ENCODE data around the gene FAM168A.

Gene FAM168A

DNA sequence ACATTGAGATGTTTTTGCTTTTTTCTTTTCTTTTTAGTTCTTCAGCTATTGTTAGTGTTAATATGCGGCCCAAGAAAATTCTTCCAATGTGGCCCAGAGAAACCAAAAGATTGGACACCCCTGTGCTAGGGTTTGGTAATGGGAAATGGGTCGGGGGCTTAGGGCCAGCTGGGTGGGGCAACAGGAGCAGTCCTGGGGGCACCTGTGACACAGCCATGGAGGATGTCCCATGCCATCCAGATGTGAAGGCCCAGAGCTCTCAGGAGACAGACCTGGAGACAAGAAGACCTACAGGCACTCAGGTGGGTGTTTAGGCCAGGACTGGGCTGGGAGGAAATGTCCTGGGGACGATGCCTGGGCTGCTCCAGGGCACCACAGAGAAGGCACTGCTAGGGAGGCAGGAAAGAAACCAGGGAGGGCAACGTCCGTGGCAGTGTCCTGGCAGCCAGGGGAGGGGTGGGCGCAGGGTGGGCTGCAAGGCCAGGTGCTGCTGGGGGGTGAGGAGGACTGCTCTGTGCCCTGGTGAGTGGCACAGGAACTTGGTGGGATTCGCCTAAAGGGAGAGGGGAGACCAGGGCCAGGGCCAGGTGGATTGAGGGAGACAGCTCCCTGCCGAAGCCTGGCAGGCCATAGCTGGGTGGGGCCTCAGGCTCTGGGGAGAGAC lies 200.3 kb downstream of the FAM168A start:
- TF ChIP-seq Cebpa-rat (IDR thresholded peaks at IDR 0.05) = no peak
- Histone ChIP-seq H3K4me1 (peaks cover 33% of the 10 kb centered on the region), H4K20me1 (peaks cover 32% of the 10 kb centered on the region), H3K36me3 (peaks cover 86% of the 10 kb centered on the region), H3K27ac (no peak overlapping the region), H3K4me3 (no peak overlapping the region), H3K9ac (no peak overlapping the region), H3K4me2 (no peak overlapping the region), H3K9me3 (no peaks in the 10 kb centered on the region), H3K27me3 (no peaks in the 10 kb centered on the region)

DNA sequence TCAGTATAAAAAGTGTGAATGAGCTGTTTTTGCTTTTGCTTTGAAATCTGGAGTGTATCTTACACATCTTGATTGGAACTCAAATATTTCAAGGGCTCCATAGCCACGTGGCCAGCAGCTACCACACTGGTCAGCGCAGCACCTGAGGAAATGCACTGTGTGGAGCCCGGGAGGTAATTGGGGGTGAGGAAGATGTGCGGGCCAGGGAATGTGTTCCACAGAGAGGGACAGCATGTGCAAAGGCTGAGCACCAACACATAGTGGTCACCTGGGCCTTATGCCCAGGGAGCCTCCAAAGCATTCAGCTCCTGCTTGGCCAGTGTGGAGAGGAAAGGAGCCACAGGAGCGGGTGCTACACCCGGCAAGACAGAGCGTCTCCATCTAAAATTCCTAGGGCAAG lies 200.9 kb downstream of the FAM168A start:
- TF ChIP-seq Cebpa-rat (IDR thresholded peaks at IDR 0.05) = no peak
- H4K20me1 ChIP-seq = peaks cover 39% of the 10 kb centered on the region
- peaks cover 87% of the 10 kb centered on the region for H3K36me3 ChIP-seq
- H3K4me3 ChIP-seq = no peak overlapping the region
- H3K9ac ChIP-seq = no peak overlapping the region
- H3K4me2 ChIP-seq = no peak overlapping the region
- no peaks in the 10 kb centered on the region for H3K9me3 ChIP-seq
- H3K27ac ChIP-seq = no peak overlapping the region
- no peaks in the 10 kb centered on the region for H3K27me3 ChIP-seq
- peaks cover 39% of the 10 kb centered on the region for H3K4me1 ChIP-seq

DNA sequence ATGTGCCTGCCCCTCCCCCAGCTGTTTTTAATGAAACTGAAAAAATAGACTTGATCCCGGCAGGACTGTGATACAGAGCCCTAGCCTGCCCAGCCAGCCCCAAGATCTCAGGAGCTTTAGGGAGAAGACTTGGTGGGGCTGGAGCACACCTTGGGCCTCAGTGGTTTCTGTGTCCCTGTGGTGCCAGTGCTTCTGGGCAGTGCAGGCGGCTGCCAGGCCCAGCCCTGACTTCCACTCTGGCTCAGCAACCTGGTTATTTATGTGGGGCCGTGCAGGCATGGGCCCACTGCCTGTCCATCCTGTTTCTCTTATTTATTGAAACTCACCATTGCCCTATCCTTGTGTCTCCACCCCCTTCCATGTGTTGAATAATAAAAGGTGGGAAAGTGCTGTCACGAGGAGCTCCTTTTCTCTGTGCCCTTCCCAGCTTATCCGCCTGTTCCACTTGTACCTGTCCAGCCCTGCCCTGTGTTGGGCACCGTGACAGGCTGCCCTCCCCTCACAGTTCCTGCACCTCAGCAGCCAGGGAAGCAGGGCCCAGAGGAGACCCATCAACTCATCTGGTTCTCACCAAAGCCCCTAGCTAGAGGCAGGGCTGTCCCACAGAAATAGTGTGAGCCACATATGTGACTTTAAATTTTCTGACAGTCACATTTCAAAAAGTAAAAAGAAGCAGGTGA lies 201.5 kb downstream of the FAM168A start:
- H3K27me3 ChIP-seq = no peaks in the 10 kb centered on the region
- no peaks in the 10 kb centered on the region for H3K9me3 ChIP-seq
- H3K36me3 ChIP-seq = peaks cover 87% of the 10 kb centered on the region
- H4K20me1 ChIP-seq = peaks cover 41% of the 10 kb centered on the region
- H3K4me2 ChIP-seq = no peak overlapping the region
- H3K4me1 ChIP-seq = peaks cover 45% of the 10 kb centered on the region
- TF ChIP-seq Cebpa-rat (IDR thresholded peaks at IDR 0.05) = no peak
- H3K9ac ChIP-seq = no peak overlapping the region
- H3K27ac ChIP-seq = 0 out of 2 replicates have a peak overlapping the region, but pooled peaks have one; percentile 9
- H3K4me3 ChIP-seq = no peak overlapping the region

DNA sequence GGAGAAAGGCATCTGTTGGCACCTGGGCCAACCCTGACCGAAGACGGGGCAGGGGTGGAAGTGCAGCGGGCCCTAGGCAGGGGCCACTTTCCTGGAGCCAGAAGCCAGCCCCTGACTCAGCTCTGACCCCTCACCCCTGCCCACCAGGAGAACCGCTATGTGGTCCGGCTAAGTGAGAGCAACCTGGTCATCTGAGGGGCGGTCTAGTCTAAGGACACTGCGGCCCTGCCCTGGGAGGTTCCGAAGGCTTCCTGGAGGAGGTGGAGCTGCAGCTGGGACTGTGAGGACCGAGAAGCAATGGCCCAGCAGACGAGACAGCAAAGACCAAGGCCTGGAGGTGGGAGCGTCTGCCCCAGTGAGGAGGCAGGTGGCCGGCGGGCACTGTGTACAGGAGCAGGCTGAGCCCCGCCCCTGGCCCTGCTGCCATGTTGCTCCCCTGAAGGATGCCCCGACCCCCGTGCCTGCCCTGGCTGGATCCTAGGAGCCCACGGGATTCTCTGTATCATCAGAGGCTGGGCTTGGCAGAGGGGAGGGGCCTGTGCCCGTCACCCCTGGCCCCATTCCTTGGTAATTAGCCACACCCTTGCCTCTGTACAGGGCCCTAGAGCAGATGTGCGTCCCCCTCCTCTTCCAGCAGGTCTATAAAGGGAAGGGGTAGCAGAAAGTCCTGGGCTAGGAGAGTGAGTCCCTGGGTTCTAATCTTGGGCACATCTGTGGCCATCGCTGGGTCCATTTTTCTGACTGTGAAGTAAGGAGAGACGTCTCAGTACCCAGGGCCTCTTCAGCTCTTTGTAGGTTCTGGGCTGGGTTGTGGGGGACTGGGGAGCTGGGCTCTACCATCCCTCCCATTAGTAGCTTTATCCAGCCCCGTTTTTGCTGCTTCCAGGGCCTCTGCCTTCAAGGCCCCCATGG lies 202.4 kb downstream of the FAM168A start:
- Histone ChIP-seq H3K27me3 (no peaks in the 10 kb centered on the region), H3K4me2 (no peak overlapping the region), H3K36me3 (peaks cover 89% of the 10 kb centered on the region), H3K9me3 (no peaks in the 10 kb centered on the region), H4K20me1 (peaks cover 49% of the 10 kb centered on the region), H3K4me1 (peaks cover 54% of the 10 kb centered on the region), H3K9ac (0 out of 2 replicates have a peak overlapping the region, but pooled peaks have one; percentile 10), H3K27ac (no peak overlapping the region), H3K4me3 (no peak overlapping the region)
- no peak for TF ChIP-seq Cebpa-rat (IDR thresholded peaks at IDR 0.05)

DNA sequence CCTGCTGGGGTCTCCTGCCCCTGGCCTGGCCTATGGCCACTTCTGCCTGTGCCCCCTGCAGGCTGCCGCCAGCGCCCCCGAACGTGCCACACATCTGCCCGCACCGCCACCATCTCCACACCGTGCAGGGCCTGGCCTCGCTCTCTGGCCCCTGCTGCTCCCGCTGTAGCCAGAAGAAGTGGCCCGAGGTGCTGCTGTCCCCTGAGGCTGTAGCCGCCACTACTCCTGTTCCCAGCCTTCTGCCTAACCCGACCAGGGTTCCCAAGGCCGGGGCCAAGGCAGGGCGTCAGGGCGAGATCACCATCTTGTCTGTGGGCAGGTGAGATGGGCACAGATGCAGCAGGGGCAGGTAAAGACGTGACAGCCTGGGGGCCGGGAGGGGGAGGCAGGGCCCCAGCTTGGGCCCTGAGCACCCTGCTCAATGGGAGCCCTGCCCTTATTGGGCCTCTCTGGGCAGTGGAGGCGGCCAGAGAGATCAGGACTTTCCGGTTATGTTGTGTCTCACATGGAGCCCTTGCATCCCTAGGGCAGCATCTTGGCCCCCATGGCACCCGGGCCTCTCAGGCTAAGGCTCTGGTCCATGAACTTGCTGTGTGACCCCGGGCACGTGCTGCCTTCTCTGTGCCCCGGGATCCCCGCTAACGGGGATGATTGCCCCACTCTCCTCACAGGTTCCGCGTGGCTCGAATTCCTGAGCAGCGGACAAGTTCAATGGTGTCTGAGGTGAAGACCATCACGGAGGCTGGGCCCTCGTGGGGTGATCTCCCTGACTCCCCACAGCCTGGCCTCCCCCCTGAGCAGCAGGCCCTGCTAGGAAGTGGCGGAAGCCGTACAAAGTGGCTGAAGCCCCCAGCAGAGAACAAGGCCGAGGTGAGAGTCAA lies 203.3 kb downstream of the FAM168A start:
- Histone ChIP-seq H3K9ac (0 out of 2 replicates have a peak overlapping the region, but pooled peaks have one; percentile 10), H3K4me1 (peaks cover 58% of the 10 kb centered on the region), H3K36me3 (peaks cover 87% of the 10 kb centered on the region), H3K4me3 (no peak overlapping the region), H3K27me3 (no peaks in the 10 kb centered on the region), H3K27ac (no peak overlapping the region), H3K9me3 (no peaks in the 10 kb centered on the region), H4K20me1 (peaks cover 55% of the 10 kb centered on the region), H3K4me2 (no peak overlapping the region)
- TF ChIP-seq Cebpa-rat (IDR thresholded peaks at IDR 0.05) = no peak

DNA sequence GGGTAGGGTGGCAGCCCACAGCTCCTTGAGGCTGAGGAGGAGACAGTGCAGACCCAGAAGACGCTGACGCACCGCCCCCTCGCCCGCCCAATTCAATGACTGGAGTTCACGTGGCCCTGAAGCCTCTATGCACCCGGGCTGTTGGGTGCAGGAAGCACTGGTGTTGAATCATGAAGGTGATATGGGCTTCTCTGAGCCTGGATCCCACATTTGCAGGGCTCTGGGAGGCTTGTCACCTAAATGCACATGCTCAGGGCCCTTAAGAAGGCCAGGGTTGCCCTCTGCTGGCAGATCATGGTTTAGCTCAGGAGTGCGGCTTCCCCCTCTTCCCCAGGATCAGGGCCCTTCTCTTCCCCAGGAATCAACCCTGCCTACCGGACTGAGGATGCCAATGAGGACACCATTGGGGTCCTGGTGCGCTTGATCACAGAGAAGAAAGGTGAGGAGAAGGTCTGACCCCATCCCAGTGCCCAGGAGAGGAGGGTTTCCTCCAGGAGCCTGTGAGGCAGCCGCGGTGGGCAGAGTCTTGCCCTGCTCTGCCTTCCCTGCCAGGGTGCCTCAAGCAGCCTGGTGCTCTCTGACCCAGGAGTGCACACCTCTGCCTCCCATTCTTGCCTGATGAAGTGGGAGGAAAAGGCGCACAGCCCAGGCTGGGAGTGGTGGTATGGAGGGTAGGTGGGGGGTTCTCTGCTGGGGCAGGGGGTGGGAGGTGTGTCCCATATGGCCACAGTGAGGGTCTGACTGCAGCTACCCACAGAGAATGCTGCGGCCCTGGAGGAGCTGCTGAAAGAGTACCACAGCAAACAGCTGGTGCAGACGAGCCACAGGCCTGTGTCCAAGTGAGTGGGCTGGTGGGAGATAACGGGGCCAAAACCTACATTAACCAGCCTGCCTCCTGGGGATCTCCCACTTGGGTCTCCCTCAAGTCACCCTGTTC lies 204.2 kb downstream of the FAM168A start:
- Histone ChIP-seq H3K4me1 (peaks cover 58% of the 10 kb centered on the region), H3K9ac (peak overlapping the region; percentile 71; the same call in 1 of the 2 replicates), H4K20me1 (peaks cover 55% of the 10 kb centered on the region), H3K9me3 (no peaks in the 10 kb centered on the region), H3K4me2 (peak overlapping the region; percentile 99), H3K36me3 (peaks cover 82% of the 10 kb centered on the region), H3K27ac (peak overlapping the region; percentile 83), H3K27me3 (no peaks in the 10 kb centered on the region), H3K4me3 (no peak overlapping the region)
- no peak for TF ChIP-seq Cebpa-rat (IDR thresholded peaks at IDR 0.05)

DNA sequence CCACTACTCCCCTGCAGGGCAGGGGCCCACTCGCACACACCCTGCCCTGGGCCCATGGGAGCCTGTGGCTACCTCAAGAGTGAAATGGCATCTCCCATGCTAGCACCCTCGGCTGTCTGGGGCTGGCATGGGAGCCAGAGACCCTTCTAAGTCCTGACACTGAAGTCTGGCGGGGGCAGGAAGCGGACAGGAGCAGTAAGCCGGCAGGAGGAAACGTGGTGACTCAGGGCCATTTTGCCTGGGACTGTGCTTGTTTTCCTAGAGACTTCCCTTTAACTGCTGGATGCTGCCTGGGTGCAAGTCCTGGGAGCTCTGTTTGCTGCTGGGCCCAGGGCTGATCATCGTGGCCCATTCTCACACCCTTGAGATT lies 204.9 kb downstream of the FAM168A start:
- peak overlapping the region; percentile 83 for H3K27ac ChIP-seq
- H3K27me3 ChIP-seq = no peaks in the 10 kb centered on the region
- H3K4me1 ChIP-seq = peaks cover 58% of the 10 kb centered on the region
- peak overlapping the region; percentile 99 for H3K4me2 ChIP-seq
- H3K36me3 ChIP-seq = peaks cover 74% of the 10 kb centered on the region
- peak overlapping the region; percentile 71 for H3K9ac ChIP-seq
- H3K4me3 ChIP-seq = no peak overlapping the region
- H3K9me3 ChIP-seq = no peaks in the 10 kb centered on the region
- TF ChIP-seq Cebpa-rat (IDR thresholded peaks at IDR 0.05) = no peak
- peaks cover 54% of the 10 kb centered on the region for H4K20me1 ChIP-seq

Data from BLaER1 (cell line).